HepG2 (cell line): ENCODE results near the gene CHCHD5. TPM values are rescaled to one million over a fixed set of nuclear protein-coding genes. Genes with fewer than 3 reads are reported as not detected.

Source experiments
- BORCS8-MEF2B ChIP-seq: sonication (generic); formaldehyde crosslinking; IDR thresholded peaks from 2 replicates; pipeline ENCODE4 v1.8.0; 2022; ENCODE audit warnings: mild to moderate bottlenecking, missing genetic modification reagents
- GABPB1 ChIP-seq: IDR thresholded peaks from 2 replicates; pipeline ENCODE4 v1.6.1; 2016; ENCODE audit warnings: mild to moderate bottlenecking, missing genetic modification reagents, moderate library complexity, missing compliant biosample characterization
- HCFC1 ChIP-seq: fragments of 150-350 bp; IDR thresholded peaks from 2 replicates; pipeline ENCODE4 v1.6.1; 2014; ENCODE audit warnings: low read depth, low read length
- JDP2 ChIP-seq: sonication (generic); formaldehyde crosslinking; IDR thresholded peaks from 2 replicates; pipeline ENCODE4 v1.8.1; 2022; ENCODE audit warnings: missing genetic modification reagents, borderline replicate concordance
- NFAT5 ChIP-seq: sonication (generic); formaldehyde crosslinking; IDR thresholded peaks from 2 replicates; pipeline ENCODE4 v1.4.0; 2020; ENCODE audit warnings: missing genetic modification reagents
- NFATC3 ChIP-seq: sonication (generic); formaldehyde crosslinking; IDR thresholded peaks from 2 replicates; pipeline ENCODE4 v1.5.1; 2020; ENCODE audit warnings: mild to moderate bottlenecking, missing genetic modification reagents
- ONECUT2 ChIP-seq: sonication (generic); formaldehyde crosslinking; IDR thresholded peaks from 2 replicates; pipeline ENCODE4 v1.4.0; 2020; ENCODE audit warnings: missing genetic modification reagents
- PCBP2 ChIP-seq: fragments of 200-400 bp; formaldehyde crosslinking; optimal IDR thresholded peaks from 2 replicates; pipeline ENCODE3; 2018; ENCODE audit warnings: low read length, low read depth; ENCODE audit not compliant: poor library complexity, severe bottlenecking
- PHF20 ChIP-seq: sonication (generic); formaldehyde crosslinking; IDR thresholded peaks from 2 replicates; pipeline ENCODE4 v1.5.0; 2020; ENCODE audit warnings: mild to moderate bottlenecking, missing genetic modification reagents
- ZNF253 ChIP-seq: sonication (generic); formaldehyde crosslinking; IDR thresholded peaks from 2 replicates; pipeline ENCODE4 v1.8.0; 2022; ENCODE audit warnings: mild to moderate bottlenecking, missing genetic modification reagents, borderline replicate concordance
- ZNF296 ChIP-seq: sonication (generic); formaldehyde crosslinking; conservative IDR thresholded peaks from 2 replicates; pipeline ENCODE4 v1.5.0; 2020; ENCODE audit warnings: mild to moderate bottlenecking, missing genetic modification reagents
- ZNF33B ChIP-seq: sonication (generic); formaldehyde crosslinking; IDR thresholded peaks from 2 replicates; pipeline ENCODE4 v1.5.1; 2020; ENCODE audit warnings: mild to moderate bottlenecking, missing genetic modification reagents
- ZNF34 ChIP-seq: sonication (generic); formaldehyde crosslinking; IDR thresholded peaks from 2 replicates; pipeline ENCODE4 v1.4.0; 2020; ENCODE audit warnings: mild to moderate bottlenecking, missing genetic modification reagents, borderline replicate concordance
- ZNF589 ChIP-seq: sonication (generic); formaldehyde crosslinking; conservative IDR thresholded peaks from 2 replicates; pipeline ENCODE4 v1.8.0; 2022; ENCODE audit warnings: mild to moderate bottlenecking, moderate library complexity, missing genetic modification reagents
- ZNF670 ChIP-seq: sonication (generic); formaldehyde crosslinking; IDR thresholded peaks from 2 replicates; pipeline ENCODE4 v1.8.0; 2022; ENCODE audit warnings: mild to moderate bottlenecking, missing genetic modification reagents, borderline replicate concordance
- ZNF878 ChIP-seq: sonication (generic); formaldehyde crosslinking; IDR thresholded peaks from 2 replicates; pipeline ENCODE4 v1.8.1; 2023; ENCODE audit warnings: mild to moderate bottlenecking, missing genetic modification reagents, moderate library complexity
- ZSCAN21 ChIP-seq: sonication (generic); formaldehyde crosslinking; IDR thresholded peaks from 2 replicates; pipeline ENCODE4 v1.8.0; 2022; ENCODE audit warnings: mild to moderate bottlenecking, missing genetic modification reagents, moderate library complexity, borderline replicate concordance
- polyA plus RNA-seq, 8 experiments: library from polyadenylated mRNA; depleted of rRNA in 3 of 8; stranded (reverse) in 7 of 8; unstranded in 1 of 8; fragments of >200 nt; fragmentation: Illumina TruSeq in 4 of 8; extraction: Trizol in 4 of 8; gene quantifications; 2 replicates each; pipeline versions ENCODE4 v1.2.1 to v1.2.3, GENCODE V29; 2011 to 2016; ENCODE audit warnings: low read depth in 4 of 8, missing spikeins in 1 of 8, mixed read lengths in 1 of 8; ENCODE audit not compliant: insufficient read depth in 1 of 8
- total RNA-seq, 5 experiments: library from RNA; depleted of rRNA; stranded (reverse); fragments of >200 nt; fragmentation: Illumina TruSeq; extraction: Trizol; gene quantifications; 2 replicates each; pipeline ENCODE4 v1.2.3, GENCODE V29; 2016; ENCODE audit warnings: low read depth in 1 of 5
- TF ChIP-seq, protein P1 (sequence below): sonication (generic); formaldehyde crosslinking; IDR thresholded peaks from 2 replicates; pipeline ENCODE4 v1.4.0; 2020; ENCODE audit warnings: missing genetic modification reagents
- TF ChIP-seq, protein P2 (sequence below): sonication (generic); formaldehyde crosslinking; IDR thresholded peaks from 2 replicates; pipeline ENCODE4 v1.5.1; 2020; ENCODE audit warnings: missing genetic modification reagents, mild to moderate bottlenecking, borderline replicate concordance

CHCHD5 gene
- total and polyA plus RNA-seq, 2 of the 13 experiments (the other 11 are each of a cell fraction or from before 2014, with no cell fraction given) = 19.0 to 23.9 TPM

GRCh38 chr2:112541315-112542122 is 42.9 kb upstream of the CHCHD5 start (continued):
- TF ChIP-seq JDP2 (no peak; the same call in 1 of the 2 replicates), ZNF33B (CRISPR knock-in tag) (peak; percentile 51; the same call in 1 of the 2 replicates), NFAT5 (CRISPR knock-in tag) (no peak), NFATC3 (CRISPR knock-in tag) (peak; percentile 91; the same call in 1 of the 2 replicates), ZNF878 (CRISPR knock-in tag) (no peak), ZNF670 (CRISPR knock-in tag) (peak; percentile 68; the same call in 1 of the 2 replicates), ZNF296 (CRISPR knock-in tag) (0 out of 2 replicates have a peak, but pooled peaks have one; percentile 38), ONECUT2 (CRISPR knock-in tag) (0 out of 2 replicates have a peak, but pooled peaks have one; percentile 17), GABPB1 (CRISPR knock-in tag) (0 out of 2 replicates have a peak, but pooled peaks have one; percentile 1), BORCS8-MEF2B (CRISPR knock-in tag) (0 out of 2 replicates have a peak, but pooled peaks have one; percentile 4), PCBP2 (peak; percentile 79), ZNF34 (CRISPR knock-in tag) (peak; percentile 17; the same call in 1 of the 2 replicates), PHF20 (peak; percentile 45; the same call in 1 of the 2 replicates), ZNF253 (CRISPR knock-in tag) (peak; percentile 80; the same call in 1 of the 2 replicates), ZNF589 (CRISPR knock-in tag) (0 out of 2 replicates have a peak, but pooled peaks have one; percentile 11), HCFC1 (no peak), ZSCAN21 (CRISPR knock-in tag) (peak; percentile 67)
- TF ChIP-seq, protein P1, sequence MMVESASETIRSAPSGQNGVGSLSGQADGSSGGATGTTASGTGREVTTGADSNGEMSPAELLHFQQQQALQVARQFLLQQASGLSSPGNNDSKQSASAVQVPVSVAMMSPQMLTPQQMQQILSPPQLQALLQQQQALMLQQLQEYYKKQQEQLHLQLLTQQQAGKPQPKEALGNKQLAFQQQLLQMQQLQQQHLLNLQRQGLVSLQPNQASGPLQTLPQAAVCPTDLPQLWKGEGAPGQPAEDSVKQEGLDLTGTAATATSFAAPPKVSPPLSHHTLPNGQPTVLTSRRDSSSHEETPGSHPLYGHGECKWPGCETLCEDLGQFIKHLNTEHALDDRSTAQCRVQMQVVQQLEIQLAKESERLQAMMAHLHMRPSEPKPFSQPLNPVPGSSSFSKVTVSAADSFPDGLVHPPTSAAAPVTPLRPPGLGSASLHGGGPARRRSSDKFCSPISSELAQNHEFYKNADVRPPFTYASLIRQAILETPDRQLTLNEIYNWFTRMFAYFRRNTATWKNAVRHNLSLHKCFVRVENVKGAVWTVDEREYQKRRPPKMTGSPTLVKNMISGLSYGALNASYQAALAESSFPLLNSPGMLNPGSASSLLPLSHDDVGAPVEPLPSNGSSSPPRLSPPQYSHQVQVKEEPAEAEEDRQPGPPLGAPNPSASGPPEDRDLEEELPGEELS (CRISPR knock-in tag) = no peak
- TF ChIP-seq, protein P2, sequence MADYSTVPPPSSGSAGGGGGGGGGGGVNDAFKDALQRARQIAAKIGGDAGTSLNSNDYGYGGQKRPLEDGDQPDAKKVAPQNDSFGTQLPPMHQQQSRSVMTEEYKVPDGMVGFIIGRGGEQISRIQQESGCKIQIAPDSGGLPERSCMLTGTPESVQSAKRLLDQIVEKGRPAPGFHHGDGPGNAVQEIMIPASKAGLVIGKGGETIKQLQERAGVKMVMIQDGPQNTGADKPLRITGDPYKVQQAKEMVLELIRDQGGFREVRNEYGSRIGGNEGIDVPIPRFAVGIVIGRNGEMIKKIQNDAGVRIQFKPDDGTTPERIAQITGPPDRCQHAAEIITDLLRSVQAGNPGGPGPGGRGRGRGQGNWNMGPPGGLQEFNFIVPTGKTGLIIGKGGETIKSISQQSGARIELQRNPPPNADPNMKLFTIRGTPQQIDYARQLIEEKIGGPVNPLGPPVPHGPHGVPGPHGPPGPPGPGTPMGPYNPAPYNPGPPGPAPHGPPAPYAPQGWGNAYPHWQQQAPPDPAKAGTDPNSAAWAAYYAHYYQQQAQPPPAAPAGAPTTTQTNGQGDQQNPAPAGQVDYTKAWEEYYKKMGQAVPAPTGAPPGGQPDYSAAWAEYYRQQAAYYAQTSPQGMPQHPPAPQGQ (CRISPR knock-in tag) = no peak
